Mesothelial cell of epicardium (in vitro differentiated cells): ENCODE data around the gene TEX51. TPM values are rescaled to one million over a fixed set of nuclear protein-coding genes. Genes with fewer than 3 reads are reported as not detected.

Experiments used
- DNase-seq, 2 experiments: peaks; one replicate each; pipeline ENCODE4 v3.0.0; 2021; ENCODE audit warnings: low spot score in 2 of 2; ENCODE audit not compliant: unreplicated experiment in 2 of 2
- H3K27ac Mint-ChIP-seq: 2 replicates; pipeline ENCODE4 v1.8.0; 2021; ENCODE audit warnings: mixed read lengths
- H3K27me3 Mint-ChIP-seq: 2 replicates; pipeline ENCODE4 v1.8.0; 2021; ENCODE audit warnings: low read depth, mixed read lengths
- H3K36me3 Mint-ChIP-seq: 2 replicates; pipeline ENCODE4 v1.8.0; 2021; ENCODE audit warnings: mixed read lengths
- H3K4me1 Mint-ChIP-seq: 2 replicates; pipeline ENCODE4 v1.8.0; 2021; ENCODE audit warnings: mixed read lengths
- H3K4me3 Mint-ChIP-seq: 2 replicates; pipeline ENCODE4 v1.8.0; 2021; ENCODE audit warnings: mild to moderate bottlenecking, moderate library complexity, mixed read lengths
- H3K9me3 Mint-ChIP-seq: 2 replicates; pipeline ENCODE4 v1.8.0; 2021; ENCODE audit warnings: mixed read lengths
- total RNA-seq: library from RNA; stranded (reverse); gene quantifications from 3 replicates; pipeline ENCODE4 v1.2.1, GENCODE V29; 2021
- TF ChIP-seq, protein P1 (sequence below): fragments of 200-600 bp; sonication (generic); IDR thresholded peaks from one replicate; pipeline ENCODE4 v1.5.0; 2021; ENCODE audit warnings: antibody characterized with exemption; ENCODE audit not compliant: unreplicated experiment

TEX51 gene
- total RNA-seq, 1 donor from 2014 or later = not detected

- no peak for DNase-seq
- Mint-ChIP-seq H3K27me3 (peaks cover 26% of the 10 kb centered on the region), H3K4me1 (peaks cover 8% of the 10 kb centered on the region), H3K9me3 (no peaks in the 10 kb centered on the region), H3K27ac (no peak overlapping the region), H3K4me3 (no peak overlapping the region), H3K36me3 (no peaks in the 10 kb centered on the region)
- TF ChIP-seq, protein P1, sequence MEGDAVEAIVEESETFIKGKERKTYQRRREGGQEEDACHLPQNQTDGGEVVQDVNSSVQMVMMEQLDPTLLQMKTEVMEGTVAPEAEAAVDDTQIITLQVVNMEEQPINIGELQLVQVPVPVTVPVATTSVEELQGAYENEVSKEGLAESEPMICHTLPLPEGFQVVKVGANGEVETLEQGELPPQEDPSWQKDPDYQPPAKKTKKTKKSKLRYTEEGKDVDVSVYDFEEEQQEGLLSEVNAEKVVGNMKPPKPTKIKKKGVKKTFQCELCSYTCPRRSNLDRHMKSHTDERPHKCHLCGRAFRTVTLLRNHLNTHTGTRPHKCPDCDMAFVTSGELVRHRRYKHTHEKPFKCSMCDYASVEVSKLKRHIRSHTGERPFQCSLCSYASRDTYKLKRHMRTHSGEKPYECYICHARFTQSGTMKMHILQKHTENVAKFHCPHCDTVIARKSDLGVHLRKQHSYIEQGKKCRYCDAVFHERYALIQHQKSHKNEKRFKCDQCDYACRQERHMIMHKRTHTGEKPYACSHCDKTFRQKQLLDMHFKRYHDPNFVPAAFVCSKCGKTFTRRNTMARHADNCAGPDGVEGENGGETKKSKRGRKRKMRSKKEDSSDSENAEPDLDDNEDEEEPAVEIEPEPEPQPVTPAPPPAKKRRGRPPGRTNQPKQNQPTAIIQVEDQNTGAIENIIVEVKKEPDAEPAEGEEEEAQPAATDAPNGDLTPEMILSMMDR = no peak
Measured at GRCh38 chr2:126910637-126911036, 11.9 kb downstream of the TEX51 start.

GRCh38 chr2:126911111-126911796 lies 12.6 kb downstream of the TEX51 start:
- H3K4me1 Mint-ChIP-seq = peaks cover 8% of the 10 kb centered on the region
- DNase-seq = peak in 1 of 2 experiments; percentile 16
- no peak overlapping the region for H3K27ac Mint-ChIP-seq
- no peak overlapping the region for H3K4me3 Mint-ChIP-seq
- no peaks in the 10 kb centered on the region for H3K9me3 Mint-ChIP-seq
- no peaks in the 10 kb centered on the region for H3K36me3 Mint-ChIP-seq
- TF ChIP-seq, protein P1 = no peak
- peaks cover 27% of the 10 kb centered on the region for H3K27me3 Mint-ChIP-seq

DNA sequence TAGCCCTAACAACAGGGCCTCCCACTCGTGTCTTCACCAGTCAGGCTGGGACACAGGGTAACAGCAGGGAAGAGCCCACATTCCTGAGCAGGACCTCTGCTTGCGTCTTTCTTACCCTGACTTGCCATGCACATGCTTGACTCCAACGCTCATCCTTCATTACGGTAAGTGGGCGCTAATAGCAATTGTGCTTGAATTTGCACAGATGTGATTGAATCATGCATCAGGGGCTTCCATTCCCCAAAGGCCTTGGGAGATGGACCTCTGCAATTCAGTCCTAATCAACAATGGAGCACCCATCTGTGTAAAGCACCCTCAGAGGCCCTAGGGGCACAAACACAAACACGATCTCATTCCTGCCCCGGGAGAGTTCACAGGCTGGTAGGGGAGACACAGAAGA lies 13.5 kb downstream of the TEX51 start:
- TF ChIP-seq, protein P1 = no peak
- H3K4me3 Mint-ChIP-seq = no peak overlapping the region
- peak in 1 of 2 experiments; percentile 11 for DNase-seq

DNA sequence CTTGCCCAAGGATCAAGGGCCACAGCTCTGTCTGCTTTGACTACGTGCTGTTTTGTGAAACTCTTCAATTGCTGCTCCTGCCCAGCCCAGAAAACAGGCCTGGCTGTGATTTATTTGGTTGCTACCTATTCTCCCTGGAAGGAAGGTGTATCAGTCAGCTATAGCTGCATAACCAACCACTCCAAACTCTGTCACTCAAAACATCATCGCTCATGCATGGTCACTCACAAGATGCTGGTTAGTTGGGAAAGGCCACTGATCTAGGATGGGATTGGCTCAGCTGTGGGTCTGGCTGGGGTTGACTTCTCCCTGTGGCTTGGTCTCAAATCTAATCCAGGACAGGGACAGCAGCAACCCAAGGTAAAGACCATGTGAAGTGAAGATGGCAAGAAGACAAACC lies 14.6 kb downstream of the TEX51 start:
- Mint-ChIP-seq H3K27ac (no peak overlapping the region), H3K9me3 (no peaks in the 10 kb centered on the region)

More for the DNA sequence above, 13.5 kb downstream of the TEX51 start:
- Mint-ChIP-seq H3K4me1 (peaks cover 8% of the 10 kb centered on the region), H3K27ac (no peak overlapping the region), H3K36me3 (no peaks in the 10 kb centered on the region), H3K9me3 (no peaks in the 10 kb centered on the region), H3K27me3 (peaks cover 21% of the 10 kb centered on the region)

GRCh38 chr2:126913881-126914615 lies 15.4 kb downstream of the TEX51 start:
- Mint-ChIP-seq H3K4me3 (no peak overlapping the region), H3K27me3 (peaks cover 14% of the 10 kb centered on the region), H3K9me3 (no peaks in the 10 kb centered on the region), H3K27ac (no peak overlapping the region), H3K4me1 (peaks cover 2% of the 10 kb centered on the region), H3K36me3 (no peaks in the 10 kb centered on the region)
- TF ChIP-seq, protein P1 = no peak
- peak in 1 of 2 experiments; percentile 26 for DNase-seq

More for the DNA sequence above, 14.6 kb downstream of the TEX51 start:
- Mint-ChIP-seq H3K4me1 (peaks cover 8% of the 10 kb centered on the region), H3K4me3 (no peak overlapping the region), H3K36me3 (no peaks in the 10 kb centered on the region), H3K27me3 (peaks cover 14% of the 10 kb centered on the region)
- TF ChIP-seq, protein P1 = no peak
- DNase-seq = peak in 1 of 2 experiments; percentile 14
